Measurements from ENCODE around the gene TTC24.
"Not testable (repeated sequence)": the region's sequence is repeated elsewhere in the genome, so short reads cannot be mapped to it uniquely, and the experiment has no call there.

The TTC24 gene

GRCh38 chr1:156602557-156602993 lies 23.1 kb downstream of the TTC24 start:
- in situ Hi-C loops (cut with MboI; ENCODE audit: low sequenced_read_pairs), result loop anchor here (10.0 kb wide), 1 partner anchor 148 kb away; no protein-coding TSS in a partner anchor

- in situ Hi-C loops (cut with MboI; ENCODE audit: low sequenced_read_pairs), result loop anchor here (10.0 kb wide), 1 partner anchor 153 kb away; no protein-coding TSS in a partner anchor
Observed at GRCh38 chr1:156607344-156607743, 27.8 kb downstream of the TTC24 start.

GRCh38 chr1:156608036-156608674 lies 28.6 kb downstream of the TTC24 start:
- in situ Hi-C loops (cut with MboI; ENCODE audit: low sequenced_read_pairs), result loop anchor here (10.0 kb wide), 1 partner anchor 153 kb away; no protein-coding TSS in a partner anchor

GRCh38 chr1:156608981-156609380 lies 29.5 kb downstream of the TTC24 start:
- in situ Hi-C loops (cut with MboI; ENCODE audit: low sequenced_read_pairs), result loop anchor here (10.0 kb wide), 1 partner anchor 154 kb away; no protein-coding TSS in a partner anchor

- in situ Hi-C loops (cut with MboI; ENCODE audit: low sequenced_read_pairs), result not testable (repeated sequence)
Observed at GRCh38 chr1:156610072-156610471, 30.5 kb downstream of the TTC24 start.

- in situ Hi-C loops (cut with MboI; ENCODE audit: low sequenced_read_pairs), result no loop called here
Observed at GRCh38 chr1:156612666-156613065, 33.1 kb downstream of the TTC24 start.

- in situ Hi-C loops (cut with MboI; ENCODE audit: low sequenced_read_pairs), result no loop called here
Observed at GRCh38 chr1:156615946-156616345, 36.4 kb downstream of the TTC24 start.

- in situ Hi-C loops (cut with MboI; ENCODE audit: low sequenced_read_pairs), result no loop called here
Observed at GRCh38 chr1:156616463-156616862, 36.9 kb downstream of the TTC24 start.

GRCh38 chr1:156618853-156619581 lies 39.5 kb downstream of the TTC24 start, which contains the start of gene HAPLN2:
HAPLN2 (plus strand) TSS chr1:156619415; CDS start chr1:156623491, 4,076 bp downstream.
- in situ Hi-C loops (cut with MboI; ENCODE audit: low sequenced_read_pairs), result no loop called here

GRCh38 chr1:156619582-156619955 lies 40.0 kb downstream of the TTC24 start:
- in situ Hi-C loops (cut with MboI; ENCODE audit: low sequenced_read_pairs), result no loop called here

GRCh38 chr1:156622581-156623297 lies 43.2 kb downstream of the TTC24 start:
- in situ Hi-C loops (cut with MboI; ENCODE audit: low sequenced_read_pairs), result no loop called here

- in situ Hi-C loops (cut with MboI; ENCODE audit: low sequenced_read_pairs), result no loop called here
Observed at GRCh38 chr1:156623946-156624813, 44.7 kb downstream of the TTC24 start.

- in situ Hi-C loops (cut with MboI; ENCODE audit: low sequenced_read_pairs), result no loop called here
Observed at GRCh38 chr1:156624814-156625435, 45.4 kb downstream of the TTC24 start.

GRCh38 chr1:156625436-156626078 lies 46.0 kb downstream of the TTC24 start:
- in situ Hi-C loops (cut with MboI; ENCODE audit: low sequenced_read_pairs), result no loop called here

- in situ Hi-C loops (cut with MboI; ENCODE audit: low sequenced_read_pairs), result no loop called here
Observed at GRCh38 chr1:156626079-156626438, 46.5 kb downstream of the TTC24 start.

GRCh38 chr1:156627313-156627880 lies 47.9 kb downstream of the TTC24 start:
- in situ Hi-C loops (cut with MboI; ENCODE audit: low sequenced_read_pairs), result no loop called here

GRCh38 chr1:156629823-156630449 lies 50.4 kb downstream of the TTC24 start:
- in situ Hi-C loops (cut with MboI; ENCODE audit: low sequenced_read_pairs), result no loop called here

- in situ Hi-C loops (cut with MboI; ENCODE audit: low sequenced_read_pairs), result not testable (repeated sequence)
Observed at GRCh38 chr1:156631152-156631551, 51.6 kb downstream of the TTC24 start.

- in situ Hi-C loops (cut with MboI; ENCODE audit: low sequenced_read_pairs), result no loop called here
Observed at GRCh38 chr1:156632355-156632754, 52.8 kb downstream of the TTC24 start.
